OCI-LY3 (cell line): ENCODE results near the gene ABI2.
"Not testable (repeated sequence)": the region's sequence is repeated elsewhere in the genome, so short reads cannot be mapped to it uniquely, and the experiment has no call there.

Source experiments
- H2AFZ ChIP-seq: fragments of 200-600, 300-600 bp; shearing (Covaris generic); 2 replicates; pipeline ENCODE4 v1.6.0; 2014; ENCODE audit warnings: antibody characterized with exemption, low read depth, low read length
- H3K27ac ChIP-seq: fragments of 200-600, 300-600 bp; sonication (generic); 2 replicates; pipeline ENCODE4 v1.5.1; 2014; ENCODE audit warnings: mild to moderate bottlenecking, low read length, moderate library complexity, mixed read lengths
- H3K27me3 ChIP-seq: fragments of 200-600, 300-600 bp; sonication (generic); 2 replicates; pipeline ENCODE4 v1.6.1; 2014; ENCODE audit warnings: low read depth, low read length, mixed read lengths
- H3K36me3 ChIP-seq: fragments of 200-600, 300-600 bp; sonication (generic); replicated peaks from 2 replicates; pipeline ENCODE3; 2014; ENCODE audit warnings: low read depth, low read length, mixed read lengths
- H3K4me1 ChIP-seq: fragments of 300-600, 200-600 bp; sonication (generic); 2 replicates; pipeline ENCODE4 v1.6.1; 2014; ENCODE audit warnings: low read length, mixed read lengths
- H3K4me2 ChIP-seq: fragments of 200-600, 300-600 bp; sonication (generic); 2 replicates; pipeline ENCODE4 v1.6.1; 2014; ENCODE audit warnings: low read length, mixed read lengths
- H3K4me3 ChIP-seq: fragments of 300-600, 200-600 bp; sonication (generic); 2 replicates; pipeline ENCODE4 v1.5.1; 2014; ENCODE audit warnings: antibody characterized with exemption, mild to moderate bottlenecking, low read length, moderate library complexity
- H3K79me2 ChIP-seq: fragments of 300-600, 200-600 bp; shearing (Covaris generic); 2 replicates; pipeline ENCODE4 v1.6.1; 2014; ENCODE audit warnings: mild to moderate bottlenecking, low read length, mixed read lengths
- H3K9ac ChIP-seq: fragments of 300-600, 200-600 bp; shearing (Covaris generic); 2 replicates; pipeline ENCODE4 v1.6.0; 2014; ENCODE audit warnings: mild to moderate bottlenecking, low read length, moderate library complexity
- H3K9me3 ChIP-seq: fragments of 200-600, 300-600 bp; shearing (Covaris generic); 2 replicates; pipeline ENCODE4 v1.6.1; 2014; ENCODE audit warnings: low read length, mixed read lengths; ENCODE audit not compliant: insufficient read depth
- H4K20me1 ChIP-seq: fragments of 200-600, 300-600 bp; sonication (generic); 2 replicates; pipeline ENCODE4 v1.6.1; 2016; ENCODE audit warnings: low read length, mixed read lengths; ENCODE audit not compliant: insufficient read depth
- CTCF ChIP-seq: fragments of 200-600, 300-600 bp; sonication (generic); IDR thresholded peaks from 2 replicates; pipeline ENCODE4 v1.5.1; 2014; ENCODE audit warnings: antibody characterized with exemption, low read length, low read depth
- EZH2phosphoT487 ChIP-seq: fragments of 200-600 bp; shearing (Covaris generic); IDR thresholded peaks from 2 replicates; pipeline ENCODE4 v1.6.1; 2018; ENCODE audit warnings: antibody characterized with exemption, mixed run types, low read depth

ABI2 gene

GRCh38 chr2:203418271-203418670 lies 90.1 kb downstream of the ABI2 start:
- H3K9me3 ChIP-seq, result no peaks in the 10 kb centered on the region
- no peak overlapping the region for H3K4me3 ChIP-seq
- H3K4me2 ChIP-seq, result no peak overlapping the region
- no peak overlapping the region for H3K27ac ChIP-seq
- H3K27me3 ChIP-seq, result no peaks in the 10 kb centered on the region
- no peak overlapping the region for H2AFZ ChIP-seq
- H3K9ac ChIP-seq, result no peak overlapping the region
- H3K36me3 ChIP-seq, result peaks cover 7% of the 10 kb centered on the region
- no peaks in the 10 kb centered on the region for H3K79me2 ChIP-seq
- TF ChIP-seq CTCF (no peak), EZH2phosphoT487 (no peak)
- no peaks in the 10 kb centered on the region for H4K20me1 ChIP-seq
- H3K4me1 ChIP-seq, result no peaks in the 10 kb centered on the region

- H3K4me2 ChIP-seq, result no peak overlapping the region
- no peaks in the 10 kb centered on the region for H3K9me3 ChIP-seq
- no peaks in the 10 kb centered on the region for H3K4me1 ChIP-seq
- H3K27me3 ChIP-seq, result no peaks in the 10 kb centered on the region
- H2AFZ ChIP-seq, result no peak overlapping the region
- H3K36me3 ChIP-seq, result peaks cover 2% of the 10 kb centered on the region
- H3K79me2 ChIP-seq, result no peaks in the 10 kb centered on the region
- no peak overlapping the region for H3K27ac ChIP-seq
- no peak overlapping the region for H3K9ac ChIP-seq
- no peak overlapping the region for H3K4me3 ChIP-seq
- H4K20me1 ChIP-seq, result no peaks in the 10 kb centered on the region
- TF ChIP-seq CTCF (no peak), EZH2phosphoT487 (no peak)
Measured at GRCh38 chr2:203427061-203427460, 98.9 kb downstream of the ABI2 start.

- H3K27ac ChIP-seq, H3K27me3 ChIP-seq, H3K4me1 ChIP-seq, H3K9ac ChIP-seq, H3K4me3 ChIP-seq, H3K36me3 ChIP-seq, H3K9me3 ChIP-seq, H3K4me2 ChIP-seq, H4K20me1 ChIP-seq, H3K79me2 ChIP-seq, H2AFZ ChIP-seq: not testable (repeated sequence)
Measured at GRCh38 chr2:203429643-203430042, 101.4 kb downstream of the ABI2 start.

GRCh38 chr2:203431391-203432185 lies 103.4 kb downstream of the ABI2 start:
- H3K27me3 ChIP-seq, result no peaks in the 10 kb centered on the region
- H3K27ac ChIP-seq, result no peak overlapping the region
- H4K20me1 ChIP-seq, result no peaks in the 10 kb centered on the region
- H2AFZ ChIP-seq, result no peak overlapping the region
- no peak overlapping the region for H3K9ac ChIP-seq
- no peaks in the 10 kb centered on the region for H3K9me3 ChIP-seq
- H3K36me3 ChIP-seq, result peaks cover 2% of the 10 kb centered on the region
- H3K4me3 ChIP-seq, result no peak overlapping the region
- TF ChIP-seq EZH2phosphoT487, result no peak
- TF ChIP-seq CTCF, result no peak
- no peaks in the 10 kb centered on the region for H3K79me2 ChIP-seq
- no peak overlapping the region for H3K4me2 ChIP-seq
- no peaks in the 10 kb centered on the region for H3K4me1 ChIP-seq
